HCT116 (cell line): ENCODE data around the gene TBC1D17.
A peak's percentile ranks its signal among the peaks of the same experiment; 100 is the strongest.

ENCODE experiments used
- ELF1 ChIP-seq: IDR thresholded peaks from 2 replicates; pipeline ENCODE4 v1.6.1; 2012; ENCODE audit warnings: low read depth, borderline replicate concordance
- EZH2 ChIP-seq: fragments of 200-600 bp; sonication (generic); IDR thresholded peaks from 2 replicates; pipeline ENCODE4 v1.6.1; 2017; ENCODE audit warnings: antibody characterized with exemption, mixed run types
- EZH2phosphoT487 ChIP-seq: fragments of 200-600 bp; IDR thresholded peaks from 2 replicates; pipeline ENCODE4 v1.6.1; 2018; ENCODE audit warnings: antibody characterized with exemption, borderline replicate concordance
- JUND ChIP-seq: IDR thresholded peaks from 2 replicates; pipeline ENCODE4 v1.6.1; 2012
- POLR2AphosphoS5 ChIP-seq: IDR thresholded peaks from 2 replicates; pipeline ENCODE4 v1.6.1; 2011; ENCODE audit warnings: mild to moderate bottlenecking, low read depth, low read length, moderate library complexity
- TCF7L2 ChIP-seq: IDR thresholded peaks from 2 replicates; pipeline ENCODE4 v1.7.0; 2011; ENCODE audit warnings: borderline replicate concordance, inconsistent platforms; ENCODE audit not compliant: insufficient read depth, insufficient read length; ENCODE audit errors: extremely low read depth
- ZNF274 ChIP-seq: fragments of 200-500 bp; sonication (Bioruptor generic); IDR thresholded peaks from 2 replicates; pipeline ENCODE4 v1.6.1; 2014; ENCODE audit warnings: mild to moderate bottlenecking, low read depth, low read length, inconsistent platforms
- TF ChIP-seq, protein P1 (sequence below), 3 experiments: fragments of 200-600 bp in 1 of 3; sonication (generic) in 1 of 3; IDR thresholded peaks in 2 of 3; conservative IDR thresholded peaks in 1 of 3; 2 replicates each; pipeline ENCODE4 v1.5.1; 2012 to 2017; ENCODE audit warnings: low read depth in 2 of 3, low read length in 2 of 3, antibody characterized with exemption in 1 of 3, borderline replicate concordance in 1 of 3, control low read depth in 1 of 3, mild to moderate bottlenecking in 1 of 3, mixed read lengths in 1 of 3, mixed run types in 1 of 3, moderate library complexity in 1 of 3; ENCODE audit not compliant: insufficient read depth in 1 of 3

DNA sequence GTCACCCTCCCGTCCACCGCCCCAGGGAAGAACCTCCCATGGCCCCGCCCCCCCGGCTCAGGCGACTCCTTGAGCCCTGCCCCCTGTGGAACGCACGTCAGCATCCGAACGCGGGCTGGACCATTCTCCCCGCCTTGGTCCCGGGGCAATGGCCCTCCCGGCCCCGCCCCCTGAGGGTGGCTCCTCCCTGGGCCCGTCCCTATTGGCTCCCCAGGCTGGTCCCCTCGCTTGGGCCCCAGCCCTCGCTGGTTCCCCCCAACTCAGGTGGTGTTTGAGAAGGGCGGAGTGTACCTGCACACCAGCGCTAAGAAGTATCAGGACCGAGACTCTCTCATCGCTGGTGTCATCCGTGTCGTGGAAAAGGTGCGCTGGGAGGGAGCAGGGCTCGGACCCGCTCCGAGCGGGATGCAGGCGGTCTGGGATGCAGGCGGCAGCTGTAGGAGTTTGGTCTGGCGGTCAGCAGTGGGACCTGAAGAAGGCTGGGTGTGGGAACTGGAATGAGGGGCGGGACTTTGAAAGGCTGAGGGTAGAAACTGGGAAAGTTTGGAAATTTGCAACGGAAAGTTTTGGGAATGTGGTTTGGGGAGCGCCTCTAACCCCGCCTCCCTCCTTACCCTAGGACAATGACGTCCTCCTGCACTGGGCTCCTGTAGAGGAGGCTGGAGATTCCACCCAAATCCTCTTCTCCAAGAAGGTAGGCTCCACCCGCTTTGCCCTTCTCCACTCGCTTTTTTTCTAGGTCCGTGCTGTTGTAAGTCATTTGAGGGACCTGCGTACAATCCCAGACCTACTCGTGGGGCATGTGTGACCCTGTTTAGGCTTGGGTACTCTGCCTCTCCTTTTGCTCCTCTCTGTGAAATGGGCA, 609 bp downstream of the TBC1D17 start:
- TF ChIP-seq POLR2AphosphoS5 (peak; percentile 50; the same call in 1 of the 2 replicates), JUND (no peak), TCF7L2 (no peak), EZH2 (no peak), EZH2phosphoT487 (no peak), ZNF274 (no peak), ELF1 (no peak)
- TF ChIP-seq, protein P1, sequence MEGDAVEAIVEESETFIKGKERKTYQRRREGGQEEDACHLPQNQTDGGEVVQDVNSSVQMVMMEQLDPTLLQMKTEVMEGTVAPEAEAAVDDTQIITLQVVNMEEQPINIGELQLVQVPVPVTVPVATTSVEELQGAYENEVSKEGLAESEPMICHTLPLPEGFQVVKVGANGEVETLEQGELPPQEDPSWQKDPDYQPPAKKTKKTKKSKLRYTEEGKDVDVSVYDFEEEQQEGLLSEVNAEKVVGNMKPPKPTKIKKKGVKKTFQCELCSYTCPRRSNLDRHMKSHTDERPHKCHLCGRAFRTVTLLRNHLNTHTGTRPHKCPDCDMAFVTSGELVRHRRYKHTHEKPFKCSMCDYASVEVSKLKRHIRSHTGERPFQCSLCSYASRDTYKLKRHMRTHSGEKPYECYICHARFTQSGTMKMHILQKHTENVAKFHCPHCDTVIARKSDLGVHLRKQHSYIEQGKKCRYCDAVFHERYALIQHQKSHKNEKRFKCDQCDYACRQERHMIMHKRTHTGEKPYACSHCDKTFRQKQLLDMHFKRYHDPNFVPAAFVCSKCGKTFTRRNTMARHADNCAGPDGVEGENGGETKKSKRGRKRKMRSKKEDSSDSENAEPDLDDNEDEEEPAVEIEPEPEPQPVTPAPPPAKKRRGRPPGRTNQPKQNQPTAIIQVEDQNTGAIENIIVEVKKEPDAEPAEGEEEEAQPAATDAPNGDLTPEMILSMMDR (IDR thresholded peaks at IDR 0.05 in 2 of 3, conservative IDR thresholded peaks at IDR 0.05 in 1 of 3; ENCODE audit: borderline replicate concordance in 1 of 3, insufficient read depth in 1 of 3, low read depth in 2 of 3, low read length in 2 of 3): no peak
